GM10266 (cell line): Measurements from ENCODE around the gene PIM1.

Experiments used
- DNase-seq: peaks from one replicate; pipeline ENCODE4 v3.0.0; 2012; ENCODE audit errors: extremely low spot score
- CTCF ChIP-seq: IDR thresholded peaks from 2 replicates; pipeline ENCODE4 v1.5.1; 2012; ENCODE audit warnings: mild to moderate bottlenecking, low read depth; ENCODE audit not compliant: control insufficient read depth, insufficient read depth; ENCODE audit errors: missing control alignments

Gene PIM1

DNA sequence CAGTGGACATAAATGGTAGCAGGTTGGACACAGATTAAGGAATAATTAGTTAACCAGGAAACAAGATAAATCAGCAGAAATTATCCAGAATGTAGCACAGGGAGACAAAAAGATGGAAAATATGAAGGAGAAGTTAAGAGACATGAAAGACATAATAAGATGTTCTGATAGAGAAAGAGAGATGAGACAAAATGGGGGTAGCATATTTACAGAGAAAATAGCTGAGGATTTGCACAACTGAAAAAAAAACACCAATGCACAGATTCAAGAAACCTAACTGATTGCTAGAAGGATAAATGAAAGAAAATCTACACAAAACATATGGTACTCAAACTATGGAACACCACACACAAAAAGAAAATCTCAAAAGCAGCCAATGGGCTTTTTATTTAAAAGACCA lies 53.0 kb downstream of the PIM1 start:
- TF ChIP-seq CTCF = no peak

More for the DNA sequence above, 53.0 kb downstream of the PIM1 start:
- no peak for DNase-seq
